ENCODE results near the gene RETREG3. TPM values are rescaled to one million over a fixed set of nuclear protein-coding genes. Genes with fewer than 3 reads are reported as not detected.

The RETREG3 gene
- total RNA-seq, 6 donors from 2014 or later = 47.1 to 89.7 (median 59.9) TPM

DNA sequence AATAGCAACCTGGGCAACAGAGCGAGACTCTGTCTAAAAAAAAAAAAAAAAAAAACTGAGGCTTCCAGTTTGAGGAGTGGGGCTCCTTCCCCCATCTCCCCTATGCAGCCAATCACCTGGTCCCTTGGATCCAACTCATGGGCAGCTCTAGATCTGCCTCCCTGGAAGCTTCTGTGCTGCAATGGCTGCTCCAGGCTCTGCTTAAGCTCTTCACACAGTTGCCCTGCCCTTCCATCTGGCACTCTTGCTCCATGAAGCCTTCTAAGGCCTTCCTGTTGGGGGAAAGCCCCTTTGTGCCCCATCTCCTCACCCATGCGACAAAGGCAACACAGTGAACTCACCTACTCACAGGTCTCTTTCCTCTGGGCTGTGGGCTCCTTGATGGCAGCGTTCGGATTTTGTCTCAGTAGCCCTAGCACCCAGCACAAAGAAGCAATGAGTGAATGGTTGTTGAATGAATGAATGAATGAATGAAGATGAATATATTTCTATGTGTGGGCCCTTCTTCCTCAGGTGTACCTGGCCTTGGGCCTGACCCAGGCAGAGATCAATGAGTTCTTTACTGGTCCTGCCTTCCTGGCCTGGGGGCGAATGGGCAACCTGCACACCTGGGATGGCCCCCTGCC is 71.2 kb downstream of the RETREG3 start:
- H3K27ac ChIP-seq = peak overlapping the region in 1 of 4 donors; percentile 93
- no peak for ATAC-seq (ENCODE audit: low FRiP score in 2 of 2)
- no peaks in the 10 kb centered on the region for H3K9me3 ChIP-seq
- no peaks in the 10 kb centered on the region for H3K27me3 ChIP-seq
- TF ChIP-seq POLR2AphosphoS5 (IDR thresholded peaks at IDR 0.05) (no peak), EP300 (IDR thresholded peaks at IDR 0.05) (no peak), POLR2A (IDR thresholded peaks at IDR 0.05) (no peak)
- TF ChIP-seq, protein P1, sequence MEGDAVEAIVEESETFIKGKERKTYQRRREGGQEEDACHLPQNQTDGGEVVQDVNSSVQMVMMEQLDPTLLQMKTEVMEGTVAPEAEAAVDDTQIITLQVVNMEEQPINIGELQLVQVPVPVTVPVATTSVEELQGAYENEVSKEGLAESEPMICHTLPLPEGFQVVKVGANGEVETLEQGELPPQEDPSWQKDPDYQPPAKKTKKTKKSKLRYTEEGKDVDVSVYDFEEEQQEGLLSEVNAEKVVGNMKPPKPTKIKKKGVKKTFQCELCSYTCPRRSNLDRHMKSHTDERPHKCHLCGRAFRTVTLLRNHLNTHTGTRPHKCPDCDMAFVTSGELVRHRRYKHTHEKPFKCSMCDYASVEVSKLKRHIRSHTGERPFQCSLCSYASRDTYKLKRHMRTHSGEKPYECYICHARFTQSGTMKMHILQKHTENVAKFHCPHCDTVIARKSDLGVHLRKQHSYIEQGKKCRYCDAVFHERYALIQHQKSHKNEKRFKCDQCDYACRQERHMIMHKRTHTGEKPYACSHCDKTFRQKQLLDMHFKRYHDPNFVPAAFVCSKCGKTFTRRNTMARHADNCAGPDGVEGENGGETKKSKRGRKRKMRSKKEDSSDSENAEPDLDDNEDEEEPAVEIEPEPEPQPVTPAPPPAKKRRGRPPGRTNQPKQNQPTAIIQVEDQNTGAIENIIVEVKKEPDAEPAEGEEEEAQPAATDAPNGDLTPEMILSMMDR (IDR thresholded peaks at IDR 0.05) = no peak
- peaks cover under 1 to 41% (median 30%) of the 10 kb centered on the region in 4 donors for H3K36me3 ChIP-seq
- H3K4me1 ChIP-seq = peaks cover 14 to 24% (median 18%) of the 10 kb centered on the region in 4 donors
- WGBS, 2 donors = 89 to 98% methylated on average over 5 of the region's 5 CpGs
- no peak for DNase-seq
- no peak overlapping the region for H3K4me3 ChIP-seq

DNA sequence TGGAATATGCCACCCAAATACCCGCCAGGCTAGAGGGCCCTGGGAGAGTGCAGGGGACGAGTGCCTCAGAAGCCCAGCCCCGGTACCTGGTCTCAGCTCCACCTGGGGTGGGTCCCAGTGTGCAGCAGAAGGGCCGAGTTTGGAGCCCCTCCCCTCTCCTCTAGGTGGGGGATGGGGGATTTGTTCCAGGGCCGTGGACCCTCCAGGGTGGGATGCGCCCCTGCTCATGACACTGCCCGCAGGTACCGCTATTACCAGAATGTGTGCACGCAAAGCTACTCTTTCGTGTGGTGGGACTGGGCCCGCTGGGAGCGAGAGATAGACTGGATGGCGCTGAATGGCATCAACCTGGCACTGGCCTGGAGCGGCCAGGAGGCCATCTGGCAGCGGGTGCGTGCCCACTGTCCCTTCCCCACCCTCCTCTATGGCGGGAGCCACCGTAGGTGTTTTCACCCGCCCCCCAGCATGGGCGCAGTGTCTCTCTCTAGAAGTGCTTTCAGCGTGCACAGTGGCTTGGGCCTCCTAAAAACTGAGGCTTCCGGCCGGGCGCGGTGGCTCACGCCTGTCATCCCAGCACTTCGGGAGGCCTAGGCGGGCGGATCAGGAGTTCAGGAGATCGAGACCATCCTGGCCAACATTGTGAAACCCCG is 71.9 kb downstream of the RETREG3 start:
- peak overlapping the region; percentile 27 to 98 (median 77) for H3K4me3 ChIP-seq
- DNase-seq (peak in 1 of 2 donors; percentile 79), ATAC-seq (ENCODE audit: low FRiP score in 2 of 2) (no peak)
- peaks cover 0 to 34% (median 24%) of the 10 kb centered on the region in 4 donors for H3K36me3 ChIP-seq
- H3K27ac ChIP-seq = peak overlapping the region; percentile 80 to 93 (median 84)
- H3K9me3 ChIP-seq = no peaks in the 10 kb centered on the region
- WGBS, 2 donors = 84 to 87% methylated on average over 13 to 31 of the region's 31 CpGs
- no peaks in the 10 kb centered on the region for H3K27me3 ChIP-seq
- TF ChIP-seq POLR2AphosphoS5 (IDR thresholded peaks at IDR 0.05) (no peak), EP300 (IDR thresholded peaks at IDR 0.05) (no peak), POLR2A (IDR thresholded peaks at IDR 0.05) (no peak)
- TF ChIP-seq, protein P1 (IDR thresholded peaks at IDR 0.05) = no peak
- peaks cover 16 to 31% (median 19%) of the 10 kb centered on the region in 4 donors for H3K4me1 ChIP-seq

DNA sequence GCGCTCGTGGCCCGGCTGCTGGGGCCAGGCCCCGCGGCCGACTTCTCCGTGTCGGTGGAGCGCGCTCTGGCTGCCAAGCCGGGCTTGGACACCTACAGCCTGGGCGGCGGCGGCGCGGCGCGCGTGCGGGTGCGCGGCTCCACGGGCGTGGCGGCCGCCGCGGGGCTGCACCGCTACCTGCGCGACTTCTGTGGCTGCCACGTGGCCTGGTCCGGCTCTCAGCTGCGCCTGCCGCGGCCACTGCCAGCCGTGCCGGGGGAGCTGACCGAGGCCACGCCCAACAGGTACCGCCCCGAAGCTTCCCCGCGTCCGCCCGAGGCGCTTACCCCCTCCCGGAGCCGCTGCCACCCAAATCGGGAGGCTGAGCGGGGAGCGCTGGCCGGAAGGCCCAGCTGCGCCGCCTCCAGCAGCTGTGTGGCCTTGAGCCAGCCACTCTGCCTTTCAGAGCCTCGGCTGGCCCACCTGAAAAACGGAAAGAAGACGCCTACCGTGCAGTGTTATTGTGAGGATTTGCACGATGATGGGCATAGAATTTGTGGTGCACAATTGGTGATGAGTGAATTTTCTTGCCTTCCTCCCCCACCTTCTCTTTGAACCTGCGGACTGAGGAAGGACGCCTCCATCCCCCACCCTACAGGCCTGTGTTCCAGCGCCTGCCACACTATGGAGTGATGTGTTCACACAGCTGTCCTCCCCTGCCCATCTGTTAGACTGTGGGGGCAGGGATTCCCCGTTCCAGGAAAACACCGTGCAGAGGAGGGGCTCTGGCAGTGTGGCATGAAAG is 72.6 kb downstream of the RETREG3 start:
- peak overlapping the region; percentile 27 to 98 (median 77) for H3K4me3 ChIP-seq
- ATAC-seq (ENCODE audit: low FRiP score in 2 of 2) (peak; percentile 63 to 80), DNase-seq (peak; percentile 93 to 95)
- H3K27ac ChIP-seq = peak overlapping the region; percentile 80 to 93 (median 84)
- WGBS, 2 donors = 0 to 2% methylated on average over 33 to 39 of the region's 65 CpGs
- no peaks in the 10 kb centered on the region for H3K27me3 ChIP-seq
- peaks cover 19 to 36% (median 22%) of the 10 kb centered on the region in 4 donors for H3K4me1 ChIP-seq
- no peaks in the 10 kb centered on the region for H3K9me3 ChIP-seq
- TF ChIP-seq EP300 (IDR thresholded peaks at IDR 0.05) = no peak
- TF ChIP-seq, protein P1 (IDR thresholded peaks at IDR 0.05) = peak in 2 of 6 experiments; percentile 42 to 66
- peak; percentile 21 to 27 for TF ChIP-seq POLR2AphosphoS5 (IDR thresholded peaks at IDR 0.05)
- TF ChIP-seq POLR2A (IDR thresholded peaks at IDR 0.05) = peak in 1 of 4 donors; percentile 62
- peaks cover 0 to 28% (median 20%) of the 10 kb centered on the region in 4 donors for H3K36me3 ChIP-seq

DNA sequence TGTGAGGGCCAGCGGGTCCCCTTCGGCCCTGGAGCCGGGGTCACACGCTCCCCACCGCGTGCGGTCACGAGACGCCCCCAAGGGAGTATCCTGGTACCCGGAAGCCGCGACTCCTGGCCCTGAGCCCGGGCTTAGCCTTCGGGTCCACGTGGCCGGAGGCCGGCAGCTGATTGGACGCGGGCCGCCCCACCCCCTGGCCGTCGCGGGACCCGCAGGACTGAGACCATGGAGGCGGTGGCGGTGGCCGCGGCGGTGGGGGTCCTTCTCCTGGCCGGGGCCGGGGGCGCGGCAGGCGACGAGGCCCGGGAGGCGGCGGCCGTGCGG is 73.2 kb downstream of the RETREG3 start, which contains the start of gene NAGLU:
Gene NAGLU (plus strand): TSS at position 194 of the 324 bp plus-strand sequence. CDS start 32 bp downstream, at position 226.
- 0 to 1% methylated on average over 6 to 14 of the region's 40 CpGs for WGBS, 2 donors
- ATAC-seq (ENCODE audit: low FRiP score in 2 of 2) (peak; percentile 91 to 95), DNase-seq (peak; percentile 98 to 100)
- peaks cover 0 to 23% (median 16%) of the 10 kb centered on the region in 4 donors for H3K36me3 ChIP-seq
- H3K4me3 ChIP-seq = peak within 1 kb of the TSS; percentile 48 to 98 (median 77)
- H3K27ac ChIP-seq = peak within 1 kb of the TSS; percentile 80 to 93 (median 84)
- H3K9me3 ChIP-seq = no peaks in the 10 kb centered on the region
- H3K4me1 ChIP-seq = peaks cover 22 to 41% (median 28%) of the 10 kb centered on the region in 4 donors
- no peaks in the 10 kb centered on the region for H3K27me3 ChIP-seq
- TF ChIP-seq POLR2AphosphoS5 (IDR thresholded peaks at IDR 0.05) (peak; percentile 84 to 89), POLR2A (IDR thresholded peaks at IDR 0.05) (peak in 1 of 4 donors; percentile 85), EP300 (IDR thresholded peaks at IDR 0.05) (peak in 1 of 4 donors; percentile 76)
- TF ChIP-seq, protein P1 (IDR thresholded peaks at IDR 0.05) = peak in 1 of 6 experiments; percentile 43

Data from upper lobe of left lung (tissue), 6 donors.